ENCODE data around the gene PTPN6.

Gene PTPN6

DNA sequence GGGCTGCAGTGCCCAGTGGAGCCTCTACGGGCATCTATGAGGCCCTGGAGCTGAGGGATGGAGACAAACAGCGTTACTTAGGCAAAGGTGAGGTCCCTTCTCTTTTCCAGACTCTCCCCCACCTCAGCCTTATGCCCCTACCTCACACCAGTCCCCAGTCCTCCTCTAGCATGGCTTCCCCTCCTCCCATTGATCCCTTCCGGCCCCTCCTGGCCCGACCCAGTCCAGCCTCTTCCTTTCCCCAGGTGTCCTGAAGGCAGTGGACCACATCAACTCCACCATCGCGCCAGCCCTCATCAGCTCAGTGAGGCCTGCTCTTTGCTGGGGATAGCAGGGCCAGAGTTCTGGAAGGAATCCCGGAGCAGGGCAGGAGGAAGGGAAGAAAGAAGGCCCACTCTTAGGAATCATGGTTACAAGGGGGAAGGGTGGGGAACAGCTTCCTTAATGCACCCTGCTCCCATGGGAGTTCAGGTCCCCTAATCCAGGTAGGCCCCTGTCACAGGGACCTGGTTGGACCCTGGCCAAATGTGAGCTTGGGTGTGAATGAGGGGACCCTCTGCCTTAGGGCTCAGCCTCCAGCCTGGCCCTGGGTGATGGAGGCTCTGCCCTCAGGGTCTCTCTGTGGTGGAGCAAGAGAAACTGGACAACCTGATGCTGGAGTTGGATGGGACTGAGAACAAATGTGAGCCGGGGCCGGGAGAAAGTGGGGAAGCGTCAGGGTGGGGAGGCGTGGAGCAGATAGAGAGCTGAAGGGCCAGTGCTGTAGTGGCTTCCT is 34.5 kb upstream of the PTPN6 start:
- FAIRE-seq = no peak
- no peak for TF ChIP-seq POLR2A (IDR thresholded peaks at IDR 0.05; ENCODE audit: low read depth, low read length)
- no peak for DNase-seq (ENCODE audit: insufficient read length, low spot score)

- FAIRE-seq (no peak), DNase-seq (ENCODE audit: insufficient read length, low spot score) (no peak)
- no peak for TF ChIP-seq POLR2A (IDR thresholded peaks at IDR 0.05; ENCODE audit: low read depth, low read length)
These were observed 33.5 kb upstream of the PTPN6 start for GRCh38 chr12:6917491-6918231.

- TF ChIP-seq POLR2A (IDR thresholded peaks at IDR 0.05; ENCODE audit: low read depth, low read length) = no peak
- FAIRE-seq (no peak), DNase-seq (ENCODE audit: insufficient read length, low spot score) (no peak)
These were observed 31.6 kb upstream of the PTPN6 start for GRCh38 chr12:6919588-6919987.

DNA sequence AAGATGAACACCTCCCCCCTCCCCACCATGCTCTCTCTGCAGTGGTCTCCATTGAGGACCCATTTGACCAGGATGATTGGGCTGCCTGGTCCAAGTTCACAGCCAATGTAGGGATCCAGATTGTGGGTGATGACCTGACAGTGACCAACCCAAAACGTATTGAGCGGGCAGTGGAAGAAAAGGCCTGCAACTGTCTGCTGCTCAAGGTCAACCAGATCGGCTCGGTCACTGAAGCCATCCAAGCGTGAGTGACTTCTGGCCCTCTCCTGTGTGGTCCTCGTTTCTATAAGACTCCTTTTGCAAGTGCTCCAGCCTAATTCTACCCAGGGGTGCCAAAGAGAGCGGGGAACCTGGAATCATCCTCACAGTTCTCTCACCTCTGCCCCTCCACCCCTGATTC is 29.6 kb upstream of the PTPN6 start:
- DNase-seq (ENCODE audit: insufficient read length, low spot score) = no peak
- TF ChIP-seq POLR2A (IDR thresholded peaks at IDR 0.05; ENCODE audit: low read depth, low read length) = no peak
- FAIRE-seq = no peak

GRCh38 chr12:6921996-6922946 is 28.9 kb upstream of the PTPN6 start:
- DNase-seq (ENCODE audit: insufficient read length, low spot score) = no peak
- no peak for FAIRE-seq

DNA sequence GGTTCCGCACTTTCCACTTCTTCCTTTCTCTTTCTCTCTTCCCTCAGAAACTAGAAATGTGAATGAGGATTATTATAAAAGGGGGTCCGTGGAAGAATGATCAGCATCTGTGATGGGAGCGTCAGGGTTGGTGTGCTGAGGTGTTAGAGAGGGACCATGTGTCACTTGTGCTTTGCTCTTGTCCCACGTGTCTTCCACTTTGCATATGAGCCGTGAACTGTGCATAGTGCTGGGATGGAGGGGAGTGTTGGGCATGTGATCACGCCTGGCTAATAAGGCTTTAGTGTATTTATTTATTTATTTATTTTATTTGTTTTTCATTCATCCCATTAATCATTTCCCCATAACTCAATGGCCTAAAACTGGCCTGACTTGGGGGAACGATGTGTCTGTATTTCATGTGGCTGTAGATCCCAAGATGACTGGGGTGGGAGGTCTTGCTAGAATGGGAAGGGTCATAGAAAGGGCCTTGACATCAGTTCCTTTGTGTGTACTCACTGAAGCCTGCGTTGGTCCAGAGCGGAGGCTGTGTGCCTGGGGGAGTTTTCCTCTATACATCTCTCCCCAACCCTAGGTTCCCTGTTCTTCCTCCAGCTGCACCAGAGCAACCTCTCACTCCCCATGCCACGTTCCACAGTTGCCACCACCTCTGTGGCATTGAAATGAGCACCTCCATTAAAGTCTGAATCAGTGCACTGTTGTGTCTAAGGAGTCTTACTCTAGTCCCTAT is 28.0 kb upstream of the PTPN6 start:
- no peak for FAIRE-seq
- TF ChIP-seq POLR2A (IDR thresholded peaks at IDR 0.05; ENCODE audit: low read depth, low read length) = no peak
- DNase-seq (ENCODE audit: insufficient read length, low spot score) = no peak

More at GRCh38 chr12:6921996-6922946, 28.9 kb upstream of the PTPN6 start:
- no peak for TF ChIP-seq POLR2A (IDR thresholded peaks at IDR 0.05; ENCODE audit: low read depth, low read length)

GRCh38 chr12:6923851-6924250 is 27.3 kb upstream of the PTPN6 start:
- DNase-seq (ENCODE audit: insufficient read length, low spot score) = no peak
- no peak for FAIRE-seq
- no peak for TF ChIP-seq POLR2A (IDR thresholded peaks at IDR 0.05; ENCODE audit: low read depth, low read length)

- FAIRE-seq = no peak
- peak; percentile 34; the same call in 1 of the 2 replicates for TF ChIP-seq POLR2A (IDR thresholded peaks at IDR 0.05; ENCODE audit: low read depth, low read length)
- no peak for DNase-seq (ENCODE audit: insufficient read length, low spot score)
These were observed 26.0 kb upstream of the PTPN6 start for GRCh38 chr12:6925239-6925539.

DNA sequence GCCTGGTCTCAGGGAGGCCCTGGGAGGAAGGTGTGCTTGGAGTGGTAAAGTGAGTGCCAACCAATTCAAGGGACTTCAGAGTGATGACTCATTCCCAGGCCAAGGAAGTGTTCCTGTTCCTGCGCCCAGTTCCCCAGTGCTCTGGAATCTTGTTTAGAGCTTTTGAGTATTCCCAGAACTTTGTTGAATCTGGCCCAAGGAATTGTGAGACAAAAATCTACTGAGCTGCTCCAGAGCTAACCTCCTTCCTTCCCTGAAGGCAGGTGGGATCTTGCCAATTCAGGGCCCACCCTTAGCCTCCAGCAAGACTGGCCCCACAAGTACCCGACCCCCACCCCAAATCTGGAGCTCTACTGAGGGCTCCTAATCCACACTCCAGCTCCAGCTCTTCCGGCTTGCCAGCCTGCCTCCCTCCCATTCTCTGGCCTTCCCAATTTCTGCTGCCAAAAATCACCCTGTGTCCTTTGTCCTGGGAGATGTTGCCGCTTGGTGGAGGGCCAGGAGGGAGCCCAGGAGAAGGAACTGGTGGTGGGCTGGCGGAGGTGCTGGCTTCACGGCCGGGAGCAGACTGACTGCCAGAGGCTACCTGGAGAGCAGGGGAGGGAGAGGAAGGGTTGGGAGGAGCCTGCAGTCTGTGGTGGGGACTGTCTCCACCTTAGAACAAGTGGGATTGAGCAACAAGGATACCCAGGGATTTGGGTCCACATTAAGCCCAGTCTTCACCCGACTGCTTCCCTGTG is 25.4 kb upstream of the PTPN6 start:
- FAIRE-seq = peak; percentile 79
- peak; percentile 36 for TF ChIP-seq POLR2A (IDR thresholded peaks at IDR 0.05; ENCODE audit: low read depth, low read length)
- peak; percentile 89 for DNase-seq (ENCODE audit: insufficient read length, low spot score)

- FAIRE-seq (no peak), DNase-seq (ENCODE audit: insufficient read length, low spot score) (no peak)
- TF ChIP-seq POLR2A (IDR thresholded peaks at IDR 0.05; ENCODE audit: low read depth, low read length) = peak; percentile 36; the same call in 1 of the 2 replicates
These were observed 23.7 kb upstream of the PTPN6 start, which contains the start of gene ATN1 for GRCh38 chr12:6927379-6928021. TSS of gene ATN1 (plus strand) at chr12:6927959. CDS start at chr12:6934002, 6,043 bp downstream.

GRCh38 chr12:6928022-6928702 is 23.0 kb upstream of the PTPN6 start:
- no peak for FAIRE-seq
- no peak for DNase-seq (ENCODE audit: insufficient read length, low spot score)

More at GRCh38 chr12:6928022-6928702, 23.0 kb upstream of the PTPN6 start:
- TF ChIP-seq POLR2A (IDR thresholded peaks at IDR 0.05; ENCODE audit: low read depth, low read length) = no peak
